GM12865 (cell line): ENCODE measurements around the gene C3orf22.

Experiments used
- DNase-seq: peaks from one replicate; pipeline ENCODE4 v3.0.0; 2010; ENCODE audit warnings: low read depth
- H3K4me3 ChIP-seq: 2 replicates; pipeline ENCODE4 v1.5.1; 2011; ENCODE audit warnings: mild to moderate bottlenecking, low read depth, low read length, control low read depth
- TF ChIP-seq, protein P1 (sequence below): IDR thresholded peaks from 2 replicates; pipeline ENCODE4 v1.5.1; 2011; ENCODE audit warnings: low read length, control low read depth, low read depth, inconsistent platforms; ENCODE audit not compliant: insufficient read depth; ENCODE audit errors: missing control alignments

Gene C3orf22

GRCh38 chr3:126570103-126570541, 11.4 kb upstream of the C3orf22 start:
- TF ChIP-seq, protein P1, sequence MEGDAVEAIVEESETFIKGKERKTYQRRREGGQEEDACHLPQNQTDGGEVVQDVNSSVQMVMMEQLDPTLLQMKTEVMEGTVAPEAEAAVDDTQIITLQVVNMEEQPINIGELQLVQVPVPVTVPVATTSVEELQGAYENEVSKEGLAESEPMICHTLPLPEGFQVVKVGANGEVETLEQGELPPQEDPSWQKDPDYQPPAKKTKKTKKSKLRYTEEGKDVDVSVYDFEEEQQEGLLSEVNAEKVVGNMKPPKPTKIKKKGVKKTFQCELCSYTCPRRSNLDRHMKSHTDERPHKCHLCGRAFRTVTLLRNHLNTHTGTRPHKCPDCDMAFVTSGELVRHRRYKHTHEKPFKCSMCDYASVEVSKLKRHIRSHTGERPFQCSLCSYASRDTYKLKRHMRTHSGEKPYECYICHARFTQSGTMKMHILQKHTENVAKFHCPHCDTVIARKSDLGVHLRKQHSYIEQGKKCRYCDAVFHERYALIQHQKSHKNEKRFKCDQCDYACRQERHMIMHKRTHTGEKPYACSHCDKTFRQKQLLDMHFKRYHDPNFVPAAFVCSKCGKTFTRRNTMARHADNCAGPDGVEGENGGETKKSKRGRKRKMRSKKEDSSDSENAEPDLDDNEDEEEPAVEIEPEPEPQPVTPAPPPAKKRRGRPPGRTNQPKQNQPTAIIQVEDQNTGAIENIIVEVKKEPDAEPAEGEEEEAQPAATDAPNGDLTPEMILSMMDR = no peak
- DNase-seq = no peak
- no peak overlapping the region for H3K4me3 ChIP-seq

GRCh38 chr3:126569390-126569975, 10.8 kb upstream of the C3orf22 start:
- no peak for DNase-seq
- TF ChIP-seq, protein P1 = no peak
- no peak overlapping the region for H3K4me3 ChIP-seq

- no peak overlapping the region for H3K4me3 ChIP-seq
- DNase-seq = no peak
- TF ChIP-seq, protein P1 = no peak
These were observed 10.1 kb upstream of the C3orf22 start for GRCh38 chr3:126568776-126569342.

GRCh38 chr3:126567696-126568438, 9.1 kb upstream of the C3orf22 start:
- DNase-seq = no peak
- TF ChIP-seq, protein P1 = no peak
- H3K4me3 ChIP-seq = no peak overlapping the region

DNA sequence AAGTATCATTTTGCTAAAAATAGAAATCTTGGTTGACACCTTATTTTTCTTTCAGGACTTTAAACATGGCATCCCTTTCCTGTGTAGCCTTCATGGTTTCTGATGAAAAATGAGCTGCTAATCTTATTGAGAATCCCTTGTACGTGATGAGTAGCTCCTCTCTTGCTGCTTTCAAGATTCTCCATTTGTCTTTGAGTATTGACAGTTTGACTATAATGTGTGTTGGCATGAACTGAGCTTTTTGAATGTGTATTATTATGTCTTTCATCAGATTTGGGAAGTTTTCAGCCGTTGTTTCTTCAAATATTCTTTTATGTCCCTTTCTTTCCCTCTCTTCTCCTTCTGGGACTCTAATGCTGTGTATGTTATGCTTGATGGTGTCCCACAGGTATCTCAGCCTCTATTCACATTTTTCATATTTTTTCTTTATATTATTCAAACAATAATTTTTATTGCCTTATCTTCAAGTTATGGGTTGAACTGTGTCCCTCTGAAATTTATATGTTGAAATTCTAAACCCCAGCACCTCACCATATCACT, 4.1 kb upstream of the C3orf22 start:
- DNase-seq = no peak
- TF ChIP-seq, protein P1 = no peak
- no peak overlapping the region for H3K4me3 ChIP-seq

- H3K4me3 ChIP-seq = no peak overlapping the region
- TF ChIP-seq, protein P1 = no peak
- DNase-seq = no peak
These were observed 971 bp downstream of the C3orf22 start for GRCh38 chr3:126557761-126558160.
